NCI-H1694 (cell line): Measurements from ENCODE around the gene NAT8L.

Experiments used
- DNase-seq: peaks from one replicate; lab custom pipeline; 2025; lab: John Stamatoyannopoulos, UW

The NAT8L gene

DNA sequence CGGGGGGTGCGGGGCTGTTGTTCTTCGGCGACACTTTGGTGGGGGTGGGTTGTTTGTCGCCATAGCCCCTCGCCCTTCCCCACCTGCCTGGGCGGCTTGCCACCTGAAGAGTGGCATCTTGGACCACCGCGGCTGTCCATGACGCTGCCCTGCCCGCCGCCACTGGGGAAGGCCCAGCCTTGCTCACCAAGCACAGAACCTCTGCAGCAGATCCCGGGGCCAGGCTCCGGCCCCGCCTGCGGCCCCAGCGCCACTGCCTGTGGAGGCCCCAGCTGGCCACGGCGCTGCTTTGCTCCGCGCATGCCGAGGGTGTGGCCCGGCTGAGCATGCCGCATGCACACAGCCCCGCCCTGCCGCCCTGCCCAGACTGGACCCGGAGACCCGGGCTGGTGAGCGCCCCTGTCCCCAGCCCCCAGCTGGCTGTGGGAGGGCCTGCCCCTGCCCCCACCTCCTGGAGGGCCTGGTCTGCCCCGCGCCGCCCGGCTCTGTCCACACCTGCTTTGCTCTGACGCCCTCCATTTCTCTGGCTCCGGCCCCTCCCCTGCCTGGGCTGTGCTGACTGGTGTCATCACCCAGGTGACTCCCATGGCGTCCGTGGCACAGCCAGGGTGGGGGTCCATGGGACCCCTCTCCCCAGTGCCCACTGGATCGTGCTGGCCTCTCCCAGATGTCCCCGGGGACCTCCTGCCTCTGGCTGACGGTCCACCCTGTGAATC is 5.3 kb downstream of the NAT8L start:
- DNase-seq = no peak

GRCh38 chr4:2065106-2065930 is 6.2 kb downstream of the NAT8L start:
- no peak for DNase-seq

DNA sequence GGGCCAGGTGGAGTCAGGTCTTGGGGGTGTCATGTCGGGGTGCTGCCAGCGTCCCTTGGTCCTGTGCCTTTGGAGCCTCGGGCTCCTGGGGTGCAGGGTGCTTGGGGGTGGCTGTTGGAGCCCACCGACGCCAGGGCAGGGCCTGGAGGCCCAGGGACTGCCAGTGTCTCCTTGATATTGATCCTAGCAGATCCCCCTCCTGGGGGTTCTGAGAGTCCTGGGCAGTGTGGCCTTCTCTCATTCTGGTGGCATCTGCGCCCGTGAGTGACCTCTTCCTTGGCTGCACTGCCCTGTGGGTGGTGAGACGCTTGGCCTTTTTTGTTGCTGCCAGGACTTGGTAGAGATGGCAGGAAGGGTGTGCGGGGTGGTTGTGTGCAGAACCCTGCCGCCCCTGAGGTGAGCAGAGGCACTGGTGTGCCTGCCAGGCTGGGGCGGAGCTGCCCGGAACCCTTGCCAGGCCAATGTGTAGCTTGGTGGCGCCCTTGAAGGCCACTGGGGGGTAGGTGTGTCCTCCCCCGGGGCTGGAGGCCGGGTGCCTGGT is 7.0 kb downstream of the NAT8L start:
- no peak for DNase-seq

DNA sequence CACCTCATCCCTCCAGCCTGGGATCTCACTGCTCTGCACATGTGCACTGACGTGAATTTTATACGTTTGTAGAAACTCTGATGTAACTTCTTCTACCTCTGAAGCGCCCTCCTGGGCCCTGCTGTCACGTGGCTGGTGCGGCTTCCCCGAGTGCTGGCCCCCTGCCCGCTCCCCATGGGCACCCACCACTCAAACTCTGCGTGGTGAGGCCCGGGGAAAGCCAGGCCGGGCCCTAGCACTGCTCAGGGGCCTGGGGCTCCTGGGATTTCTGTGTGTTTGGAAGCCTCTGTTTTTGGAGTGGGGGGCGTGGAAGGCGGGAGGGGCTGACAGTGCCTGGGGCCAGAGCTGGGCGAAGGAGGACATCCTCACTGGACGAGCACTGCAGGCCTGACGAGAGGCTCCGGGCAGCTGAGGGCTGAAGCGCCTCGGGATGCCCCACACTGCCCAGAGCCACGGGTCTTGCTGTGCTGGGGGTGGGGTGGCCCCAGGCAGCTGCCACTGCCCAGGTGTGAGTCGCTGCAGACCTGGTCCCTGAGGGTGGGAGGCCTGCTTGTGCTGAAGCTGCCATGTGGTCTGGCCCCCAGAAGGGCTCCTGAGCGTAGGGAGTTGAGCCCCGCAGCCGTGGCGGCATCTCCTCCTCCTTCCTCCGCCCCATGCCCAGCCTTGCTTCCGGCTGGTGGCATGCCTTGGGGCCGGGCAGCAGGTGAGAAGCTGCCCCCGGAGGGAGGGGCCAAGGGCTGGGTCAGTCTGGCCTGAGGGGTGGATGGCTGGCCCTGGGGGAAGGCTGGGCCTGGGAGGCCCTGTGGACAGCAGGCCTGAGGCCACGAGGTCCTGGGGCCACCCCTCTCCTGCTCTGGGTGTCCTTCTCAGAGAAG is 7.7 kb downstream of the NAT8L start:
- no peak for DNase-seq

- no peak for DNase-seq
These were observed 8.5 kb downstream of the NAT8L start for GRCh38 chr4:2067446-2068197.

DNA sequence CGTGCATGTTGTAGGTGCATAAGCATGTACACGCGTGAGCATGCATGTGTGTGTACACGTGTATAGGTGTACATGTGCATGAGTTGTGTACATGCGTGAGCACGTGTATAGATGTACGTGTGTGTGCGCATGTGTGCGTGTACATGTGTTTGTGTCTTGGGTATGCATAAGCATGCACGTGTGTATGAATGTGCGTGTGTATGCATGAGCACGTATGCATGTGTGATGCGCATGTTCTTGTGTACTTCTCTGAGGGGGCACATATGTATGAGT is 9.0 kb downstream of the NAT8L start:
- no peak for DNase-seq

DNA sequence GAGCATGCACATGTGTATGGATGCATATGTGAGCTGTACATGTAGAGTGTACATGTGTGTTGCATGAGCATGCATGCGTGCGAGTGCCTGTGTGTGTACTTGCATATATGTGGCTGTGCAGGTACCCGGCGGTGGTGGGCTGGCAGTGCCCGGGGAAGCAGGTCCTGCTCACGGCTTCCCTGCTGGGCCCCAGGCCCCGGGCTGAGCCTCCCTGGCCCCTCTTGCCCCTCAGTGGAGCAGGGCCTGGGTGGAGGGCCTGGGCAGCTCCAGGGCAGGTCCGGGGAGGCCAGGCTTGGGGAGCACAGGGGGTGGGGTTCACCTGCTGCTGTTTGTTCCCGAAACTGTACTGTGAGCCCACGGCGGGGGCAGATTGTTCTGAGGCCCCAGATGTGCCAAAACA is 9.4 kb downstream of the NAT8L start:
- no peak for DNase-seq

GRCh38 chr4:2069161-2069971 is 10.2 kb downstream of the NAT8L start:
- no peak for DNase-seq

DNA sequence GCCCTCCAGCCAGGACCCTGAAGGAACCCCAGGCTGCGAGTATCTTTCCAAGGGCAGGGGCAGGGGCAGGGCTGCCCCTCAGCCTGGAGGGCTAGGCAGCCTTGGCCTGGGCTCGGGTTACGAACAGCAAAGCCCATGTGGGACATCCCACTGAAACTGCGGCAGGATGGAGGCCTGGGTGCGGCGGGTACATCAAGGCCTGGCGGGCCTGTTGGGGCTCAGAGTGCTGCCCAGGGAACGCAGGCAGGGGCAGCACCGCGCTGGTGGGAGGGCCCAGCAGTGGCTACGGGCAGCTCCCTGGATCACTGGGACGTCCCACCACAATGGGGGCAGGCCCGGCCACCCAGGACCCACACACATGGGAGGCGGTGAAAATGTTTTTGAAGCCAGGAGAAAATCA is 10.9 kb downstream of the NAT8L start:
- DNase-seq = no peak

DNA sequence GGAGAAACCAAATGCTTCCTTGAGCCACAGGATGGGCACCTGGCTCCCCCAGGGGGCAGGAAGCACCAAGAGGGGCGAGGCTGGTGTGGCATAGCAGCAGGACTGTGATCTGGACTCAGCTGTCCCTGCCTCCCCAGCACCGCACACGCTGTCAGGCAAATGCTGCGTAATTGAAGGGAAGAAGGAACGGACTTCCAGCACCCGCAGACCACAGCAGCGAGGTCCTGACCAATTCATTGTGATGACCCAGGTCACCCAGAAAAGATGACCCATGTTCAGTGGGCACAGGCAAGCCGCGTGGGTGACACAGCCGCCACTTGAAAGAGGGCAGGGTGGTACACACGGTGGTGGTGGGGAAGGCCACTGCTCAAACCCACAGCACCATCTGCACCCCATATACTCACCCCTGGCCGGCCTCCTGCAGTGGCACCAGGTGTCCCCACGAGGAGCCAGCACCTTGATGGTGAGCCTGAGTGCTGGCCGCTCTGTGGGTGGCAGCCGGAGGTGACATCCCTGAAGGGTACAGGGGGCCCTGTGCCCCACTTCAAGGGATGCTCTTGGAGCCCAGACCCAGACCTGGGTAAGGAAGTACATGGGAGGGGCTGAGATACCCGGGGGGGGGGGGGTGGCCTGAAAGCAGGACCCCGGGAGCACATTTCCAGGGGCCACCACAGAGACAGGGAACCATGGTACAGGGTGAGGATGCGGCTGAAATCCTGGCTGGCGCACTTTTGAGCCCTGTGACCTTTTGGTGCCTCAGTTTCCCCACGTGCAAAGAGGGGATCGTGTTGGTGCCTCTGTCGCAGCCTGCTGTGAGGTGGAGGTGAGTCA is 11.5 kb downstream of the NAT8L start:
- no peak for DNase-seq

GRCh38 chr4:2071252-2071911 is 12.3 kb downstream of the NAT8L start:
- no peak for DNase-seq

- no peak for DNase-seq
These were observed 13.1 kb downstream of the NAT8L start for GRCh38 chr4:2071912-2072867.

GRCh38 chr4:2072971-2073807 is 14.1 kb downstream of the NAT8L start:
- DNase-seq = no peak

DNA sequence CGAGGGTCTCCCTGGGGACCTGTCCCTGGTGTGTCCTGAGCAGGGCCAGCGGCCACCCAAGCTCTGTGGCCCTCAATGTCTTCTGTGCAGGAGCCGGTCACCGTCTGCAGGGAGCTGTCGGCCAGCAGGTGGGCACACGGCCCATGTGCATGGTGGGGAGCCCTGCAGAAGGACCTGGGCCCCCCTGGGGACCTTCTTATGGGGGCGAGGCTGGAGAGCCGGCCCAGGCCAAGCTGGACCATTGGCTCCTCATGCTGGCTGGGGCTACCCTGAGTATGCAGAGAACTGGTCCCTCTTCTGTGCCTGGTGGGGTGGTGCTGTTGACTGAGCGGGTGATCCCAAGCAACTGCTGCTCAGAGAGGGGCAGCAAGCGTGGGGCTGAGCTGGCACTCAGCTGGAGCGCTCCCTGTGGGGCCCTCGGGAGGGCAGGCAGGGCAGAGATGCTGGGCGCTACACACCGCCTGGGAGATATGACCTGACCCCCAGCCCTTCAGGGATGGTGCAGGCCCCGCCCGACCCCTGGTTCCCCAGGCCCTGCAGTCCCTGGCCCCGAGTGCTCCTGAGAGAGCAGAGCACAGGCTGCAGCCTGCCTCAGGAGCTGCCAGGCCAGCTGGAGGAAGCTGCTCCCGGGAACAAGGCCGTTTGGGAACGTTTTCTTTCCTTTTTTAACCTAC is 14.8 kb downstream of the NAT8L start:
- DNase-seq = no peak

GRCh38 chr4:2074588-2074987 is 15.5 kb downstream of the NAT8L start:
- no peak for DNase-seq

DNA sequence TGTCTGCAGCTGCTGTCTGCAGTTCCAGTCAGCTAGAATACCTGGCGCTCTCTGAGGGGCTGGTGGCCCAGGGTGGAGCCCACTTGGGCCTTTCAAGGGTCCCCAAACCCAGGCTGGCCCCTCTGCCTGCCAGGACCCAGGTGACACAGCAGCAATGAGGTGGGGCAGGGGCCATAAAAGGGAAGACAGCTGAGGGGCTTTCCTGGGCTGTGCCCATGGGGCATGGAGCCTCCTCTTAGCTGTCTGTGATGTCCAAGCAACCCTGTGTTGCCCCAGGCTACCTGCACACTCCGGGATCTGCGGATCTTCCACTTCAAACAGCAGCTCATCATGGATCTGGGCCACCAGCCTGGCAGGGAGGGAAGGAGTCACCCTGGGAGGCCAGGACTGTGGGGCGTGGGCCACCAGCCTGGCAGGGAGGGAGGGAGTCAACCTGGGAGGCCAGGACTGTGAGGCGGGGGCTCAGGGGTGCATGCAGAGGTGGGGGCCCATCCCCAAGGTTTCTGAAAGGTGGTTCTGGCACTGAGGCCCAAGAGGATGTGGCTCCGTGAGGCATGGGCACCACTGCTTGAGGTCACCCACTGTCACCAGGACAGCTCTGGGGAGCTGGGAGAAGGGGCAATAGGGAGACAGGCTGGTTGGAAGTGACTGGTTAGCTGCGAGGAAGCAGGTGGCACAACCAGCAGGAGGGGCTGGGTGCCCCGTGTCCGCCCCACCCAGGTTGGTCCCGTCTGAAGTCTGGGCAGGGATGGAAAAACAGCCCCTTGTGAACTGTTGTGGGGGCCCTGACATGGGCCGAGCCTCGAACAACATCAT is 16.3 kb downstream of the NAT8L start:
- DNase-seq = no peak
